Measurements from ENCODE around the gene XK.
"Not testable (repeated sequence)": the region's sequence is repeated elsewhere in the genome, so short reads cannot be mapped to it uniquely, and the experiment has no call there.

The XK gene

DNA sequence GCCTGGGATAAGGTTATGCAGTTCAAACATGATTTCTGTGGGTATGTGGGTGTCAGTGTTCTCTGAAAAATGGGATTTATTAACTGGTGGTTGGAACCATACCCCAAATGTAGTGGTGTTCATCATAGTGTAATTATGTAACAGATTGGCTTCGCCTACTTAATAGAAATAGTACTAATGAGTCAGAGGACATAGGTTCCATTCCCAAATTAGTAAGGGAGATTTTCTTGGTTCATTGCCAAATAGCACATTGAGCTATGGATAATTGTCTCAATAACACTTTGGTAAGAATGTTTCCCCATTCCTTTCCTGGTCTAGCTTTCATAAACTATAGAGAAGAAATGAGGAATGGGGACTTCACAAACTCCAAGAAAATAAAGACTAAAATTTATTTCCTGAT is 73.8 kb downstream of the XK start:
- no peak for DNase-seq

DNA sequence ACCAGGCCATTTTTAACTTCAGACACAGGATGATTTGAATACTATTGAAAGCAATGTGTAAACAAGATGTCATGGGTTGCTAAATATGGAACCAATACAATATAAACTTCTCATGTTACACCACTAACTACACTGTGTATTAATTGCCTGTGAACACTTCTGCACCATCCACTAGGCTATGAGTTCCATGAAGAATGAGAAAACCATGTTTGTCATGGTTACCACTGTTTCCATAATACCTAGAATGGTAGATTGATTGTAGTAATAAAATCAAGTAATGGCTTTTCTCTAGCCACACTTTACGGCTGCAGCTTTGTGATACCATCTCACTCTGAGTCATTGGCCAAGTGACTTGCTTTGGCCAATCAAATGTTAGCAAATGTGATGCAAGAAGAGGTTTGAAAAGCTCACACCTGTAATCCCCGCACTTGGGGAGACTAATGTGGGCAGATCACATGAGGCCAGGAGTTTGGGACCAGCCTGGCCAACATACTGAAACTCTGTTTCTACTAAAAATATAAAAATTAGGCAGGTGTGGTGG is 74.4 kb downstream of the XK start:
- DNase-seq: no peak

DNA sequence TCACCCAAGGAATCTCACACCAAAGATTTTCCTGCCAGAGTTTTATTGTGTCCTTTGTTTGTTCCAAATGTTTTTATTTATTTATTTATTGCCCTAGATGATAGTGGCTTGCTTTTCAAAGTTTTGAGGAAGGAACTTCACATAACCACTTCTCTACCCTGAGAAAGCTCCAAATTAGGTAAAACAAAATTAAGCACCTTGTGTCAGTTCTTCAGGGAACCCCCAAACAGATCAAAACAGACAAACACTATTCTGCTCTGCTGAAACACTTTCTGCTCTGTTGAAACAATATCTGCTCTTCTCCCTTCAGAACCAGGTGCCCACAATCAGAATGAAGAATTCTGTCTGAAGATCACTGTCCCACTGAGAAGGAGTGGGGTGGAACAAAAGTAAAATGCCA is 77.8 kb downstream of the XK start:
- no peak for DNase-seq

DNA sequence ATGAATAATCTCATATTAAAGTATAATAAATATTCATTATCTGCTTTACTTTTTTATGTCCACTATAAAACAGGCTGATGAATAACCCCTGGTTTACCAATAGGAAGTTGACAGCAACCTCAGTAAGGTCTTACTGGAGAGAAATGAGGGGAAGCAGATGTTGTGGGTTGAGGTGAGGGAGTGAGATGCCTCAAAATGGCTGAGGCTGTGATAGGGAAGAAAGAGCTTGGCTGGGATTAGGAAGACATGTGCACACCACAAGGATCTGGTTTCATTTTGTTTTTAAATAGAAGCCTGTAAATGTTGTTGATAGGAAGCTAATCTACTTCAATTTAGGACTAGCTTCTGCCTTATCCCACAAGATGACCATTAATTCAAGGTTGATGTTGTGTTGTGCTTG is 79.9 kb downstream of the XK start:
- DNase-seq: no peak

DNA sequence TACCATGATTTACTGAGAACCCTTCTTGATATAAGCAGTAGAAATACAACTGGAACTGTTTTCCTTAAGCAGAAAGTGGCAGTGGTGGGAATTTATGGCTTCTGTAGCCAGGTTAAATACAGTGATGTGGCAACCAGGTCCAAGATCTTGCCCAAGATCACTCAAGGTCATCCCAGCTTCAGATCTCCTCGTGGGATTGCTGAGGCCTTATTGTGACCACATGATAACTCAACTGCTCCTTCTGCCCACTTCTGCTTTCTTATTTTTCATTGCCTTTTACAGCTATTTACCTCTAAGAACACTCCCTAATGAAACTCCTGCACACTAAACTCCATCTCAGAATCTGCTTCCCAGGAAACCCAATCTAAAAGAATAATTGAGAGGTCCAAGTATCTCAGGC is 81.8 kb downstream of the XK start:
- no peak for DNase-seq

DNA sequence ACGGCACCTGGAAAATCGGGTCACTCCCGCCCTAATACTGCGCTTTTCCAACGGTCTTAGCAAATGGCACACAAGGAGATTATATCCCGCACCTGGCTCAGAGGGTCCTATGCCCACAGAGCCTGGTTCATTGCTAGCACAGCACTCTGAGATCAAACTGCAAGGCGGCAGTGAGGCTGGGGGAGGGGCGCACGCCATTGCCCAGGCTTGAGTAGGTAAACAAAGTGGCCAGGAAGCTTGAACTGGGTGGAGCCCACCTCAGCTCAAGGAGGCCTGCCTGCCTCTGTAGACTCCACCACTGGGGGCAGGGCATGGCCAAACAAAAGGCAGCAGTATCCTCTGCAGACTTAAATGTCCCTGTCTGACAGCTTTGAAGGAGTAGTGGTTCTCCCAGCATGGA is 83.3 kb downstream of the XK start:
- not testable (repeated sequence) for DNase-seq

DNA sequence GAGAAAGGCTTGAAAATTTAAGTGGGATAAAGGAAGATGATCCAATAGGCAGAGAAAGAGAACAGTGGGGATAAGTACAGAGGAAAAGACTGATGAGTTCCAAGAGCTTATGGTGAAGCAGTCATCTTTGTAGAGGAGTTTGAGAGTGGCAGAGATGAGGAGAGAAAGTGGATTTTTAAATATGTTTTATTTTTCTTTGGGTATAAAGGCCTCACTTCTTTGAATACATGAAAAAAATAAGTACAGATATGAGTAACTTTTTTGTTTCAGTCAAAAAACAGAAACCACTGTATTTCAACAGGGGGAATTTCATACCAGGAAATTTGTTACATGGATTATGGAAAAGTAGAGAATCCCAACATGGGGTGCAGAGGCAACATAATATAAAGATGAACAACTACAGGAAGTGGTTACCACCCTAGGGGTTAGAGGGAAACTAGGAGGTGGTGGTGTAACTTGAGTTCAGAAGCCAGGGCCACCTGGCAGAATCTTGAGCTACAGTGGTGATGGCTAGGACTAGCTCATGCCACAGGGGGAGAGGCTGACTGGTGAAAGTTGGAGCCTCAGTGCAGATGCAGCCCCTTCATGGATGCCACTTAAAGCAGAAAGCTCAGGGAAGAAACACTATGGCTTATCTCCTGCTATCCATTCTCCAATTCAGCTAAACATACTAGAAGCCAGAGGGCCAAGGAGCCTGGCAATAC is 90.8 kb downstream of the XK start:
- no peak for DNase-seq

DNA sequence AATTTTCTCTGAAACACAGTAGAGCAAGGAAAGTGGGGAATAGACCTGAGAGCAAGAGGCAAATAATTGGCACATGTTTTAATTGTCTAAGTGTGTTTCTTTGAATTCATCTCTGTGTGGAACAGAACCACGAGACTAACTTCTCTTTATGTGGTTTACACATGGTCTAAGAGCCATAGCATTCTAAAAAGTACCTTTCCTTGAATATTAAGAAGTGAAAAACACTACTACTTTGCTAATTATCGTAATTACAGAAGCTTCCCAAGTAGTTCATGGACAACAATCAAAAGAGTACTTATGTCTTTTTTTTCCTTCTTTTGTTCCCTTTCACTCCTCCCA is 91.4 kb downstream of the XK start:
- DNase-seq: no peak

DNA sequence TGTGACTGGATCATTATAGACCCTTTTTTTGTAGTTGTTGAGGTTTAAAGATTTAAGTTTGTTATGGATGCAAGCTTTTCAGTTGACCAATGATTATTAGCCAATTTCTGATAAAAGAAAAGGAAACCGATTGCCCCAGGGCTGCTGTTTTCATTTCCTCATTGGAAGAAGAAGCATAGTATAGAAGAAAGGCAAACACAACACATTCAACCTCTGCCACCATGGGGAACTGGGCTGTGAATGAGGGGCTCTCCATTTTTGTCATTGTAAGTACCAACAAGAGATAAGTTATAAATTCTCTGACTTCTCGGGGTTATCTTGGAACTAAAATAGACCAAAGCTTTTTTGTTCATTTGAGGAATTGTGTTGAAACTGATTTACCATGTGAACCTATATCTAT is 94.3 kb downstream of the XK start, which contains the start of gene CYBB:
TSS of gene CYBB (plus strand) at position 203 of the 400 bp plus-strand sequence. CDS start at position 222, 19 bp downstream.
- DNase-seq: no peak

DNA sequence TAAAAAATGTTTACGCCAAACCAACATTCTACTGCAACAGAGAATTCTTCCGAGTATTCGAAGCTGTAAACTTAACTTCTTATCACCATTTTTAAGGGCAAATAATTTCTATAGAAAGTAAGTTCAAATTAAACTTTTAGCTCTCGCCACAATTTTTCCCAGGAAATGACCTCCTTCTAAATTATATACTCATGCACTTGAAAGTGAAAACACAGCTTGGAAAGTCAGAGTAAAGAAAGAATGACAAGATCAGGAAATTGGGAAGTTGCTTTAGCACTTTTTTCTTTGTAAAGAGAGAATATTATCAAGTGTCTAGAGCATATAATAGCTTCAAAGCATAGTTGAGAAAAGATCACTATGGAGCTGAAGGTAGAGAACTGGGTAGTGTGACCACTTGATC is 95.5 kb downstream of the XK start:
- no peak for DNase-seq
